Natural killer cell treated with Interleukin-12 subunit alpha and Interleukin-12 subunit beta and Interleukin-15 and Interleukin-18, amount 100 ng/mL, for 72 hours (primary cell): Measurements from ENCODE around the gene SLC9B2. TPM values are rescaled to one million over a fixed set of nuclear protein-coding genes. Genes with fewer than 3 reads are reported as not detected.

Experiments
- ATAC-seq, 2 donors: fragments of 150-1000 bp; cut with Tn5 transposase in 1 of 2; sonication (Bioruptor Pico), chemical (Tn5 transposase) in 1 of 2; 2 replicates each; pipeline ENCODE4 v1.10.0; 2021
- DNase-seq: peaks from one replicate; pipeline ENCODE4 v3.0.0; 2022; ENCODE audit warnings: low spot score
- H3K27ac Mint-ChIP-seq, 2 donors: 1 replicate in 1 of 2; 2 replicates in 1 of 2; pipeline ENCODE4 v1.8.0; 2022; ENCODE audit warnings: mixed read lengths in 2 of 2, mild to moderate bottlenecking in 1 of 2, moderate library complexity in 1 of 2
- H3K27me3 Mint-ChIP-seq, 2 donors: 1 replicate in 1 of 2; 2 replicates in 1 of 2; pipeline ENCODE4 v1.8.0; 2022; ENCODE audit warnings: mixed read lengths in 2 of 2
- H3K36me3 Mint-ChIP-seq: one replicate; pipeline ENCODE4 v1.8.0; 2022; ENCODE audit warnings: mixed read lengths
- H3K4me1 Mint-ChIP-seq, 2 donors: 1 replicate in 1 of 2; 2 replicates in 1 of 2; pipeline ENCODE4 v1.8.0; 2022; ENCODE audit warnings: low read depth in 2 of 2, mixed read lengths in 2 of 2, mild to moderate bottlenecking in 1 of 2
- H3K4me3 Mint-ChIP-seq: one replicate; pipeline ENCODE4 v1.8.0; 2022; ENCODE audit warnings: mixed read lengths
- H3K9me3 Mint-ChIP-seq: 2 replicates; pipeline ENCODE4 v1.8.0; 2022; ENCODE audit warnings: mixed read lengths
- total RNA-seq, 2 donors: library from RNA; stranded (reverse); gene quantifications; one replicate each; pipeline ENCODE4 v1.2.3, GENCODE V29; 2022

Gene SLC9B2
- total RNA-seq, 2 donors from 2014 or later: 19.6 to 46.6 TPM

GRCh38 chr4:103095080-103095479 is 18.5 kb upstream of the SLC9B2 start:
- H3K27me3 Mint-ChIP-seq: no peaks in the 10 kb centered on the region
- H3K36me3 Mint-ChIP-seq: no peaks in the 10 kb centered on the region
- DNase-seq: no peak
- H3K27ac Mint-ChIP-seq: no peak overlapping the region
- no peaks in the 10 kb centered on the region for H3K9me3 Mint-ChIP-seq
- peaks cover 24 to 34% of the 10 kb centered on the region in 2 donors for H3K4me1 Mint-ChIP-seq
- ATAC-seq: no peak
- no peak overlapping the region for H3K4me3 Mint-ChIP-seq

- peaks cover 4% of the 10 kb centered on the region for H3K36me3 Mint-ChIP-seq
- ATAC-seq (peak; percentile 62 to 65), DNase-seq (no peak)
- peaks cover 15 to 21% of the 10 kb centered on the region in 2 donors for H3K4me1 Mint-ChIP-seq
- peak overlapping the region; percentile 63 for H3K4me3 Mint-ChIP-seq
- no peaks in the 10 kb centered on the region for H3K9me3 Mint-ChIP-seq
- H3K27me3 Mint-ChIP-seq: no peaks in the 10 kb centered on the region
- H3K27ac Mint-ChIP-seq: peak overlapping the region; percentile 49 to 80
Measured at GRCh38 chr4:103092245-103092644, 15.7 kb upstream of the SLC9B2 start.

- no peaks in the 10 kb centered on the region for H3K9me3 Mint-ChIP-seq
- peak overlapping the region; percentile 49 to 80 for H3K27ac Mint-ChIP-seq
- peaks cover 4% of the 10 kb centered on the region for H3K36me3 Mint-ChIP-seq
Measured at GRCh38 chr4:103091601-103092223, 15.2 kb upstream of the SLC9B2 start.

GRCh38 chr4:103089481-103089880 is 12.9 kb upstream of the SLC9B2 start:
- Mint-ChIP-seq H3K4me3 (no peak overlapping the region), H3K27me3 (no peaks in the 10 kb centered on the region), H3K9me3 (no peaks in the 10 kb centered on the region), H3K4me1 (peaks cover 15 to 21% of the 10 kb centered on the region in 2 donors), H3K27ac (no peak overlapping the region), H3K36me3 (peaks cover 4% of the 10 kb centered on the region)
- DNase-seq (no peak), ATAC-seq (no peak)

More at GRCh38 chr4:103091601-103092223, 15.2 kb upstream of the SLC9B2 start:
- peaks cover 15 to 21% of the 10 kb centered on the region in 2 donors for H3K4me1 Mint-ChIP-seq
- DNase-seq: no peak
- peak in 1 of 2 donors; percentile 42 for ATAC-seq
- H3K4me3 Mint-ChIP-seq: peak overlapping the region; percentile 63
- no peaks in the 10 kb centered on the region for H3K27me3 Mint-ChIP-seq

GRCh38 chr4:103086551-103086950 is 10.0 kb upstream of the SLC9B2 start:
- ATAC-seq (no peak), DNase-seq (no peak)
- Mint-ChIP-seq H3K9me3 (no peaks in the 10 kb centered on the region), H3K27ac (no peak overlapping the region), H3K27me3 (no peaks in the 10 kb centered on the region), H3K4me3 (no peak overlapping the region), H3K36me3 (peaks cover 8% of the 10 kb centered on the region), H3K4me1 (peaks cover 2 to 3% of the 10 kb centered on the region in 2 donors)

GRCh38 chr4:103085555-103086196 is 9.1 kb upstream of the SLC9B2 start:
- H3K27me3 Mint-ChIP-seq: no peaks in the 10 kb centered on the region
- H3K36me3 Mint-ChIP-seq: peaks cover 10% of the 10 kb centered on the region
- no peaks in the 10 kb centered on the region for H3K4me1 Mint-ChIP-seq
- no peak overlapping the region for H3K27ac Mint-ChIP-seq
- ATAC-seq: no peak
- no peak for DNase-seq
- H3K9me3 Mint-ChIP-seq: no peaks in the 10 kb centered on the region
- H3K4me3 Mint-ChIP-seq: no peak overlapping the region

- DNase-seq (no peak), ATAC-seq (no peak)
- Mint-ChIP-seq H3K36me3 (peaks cover 9% of the 10 kb centered on the region), H3K27ac (no peak overlapping the region), H3K27me3 (no peaks in the 10 kb centered on the region), H3K9me3 (no peaks in the 10 kb centered on the region), H3K4me3 (no peak overlapping the region), H3K4me1 (peaks cover 19 to 25% of the 10 kb centered on the region in 2 donors)
Measured at GRCh38 chr4:103079621-103080020, 3.1 kb upstream of the SLC9B2 start.

- Mint-ChIP-seq H3K4me3 (peak overlapping the region; percentile 94), H3K27ac (peak overlapping the region; percentile 95 to 97), H3K9me3 (no peaks in the 10 kb centered on the region), H3K4me1 (peaks cover 20 to 27% of the 10 kb centered on the region in 2 donors), H3K36me3 (peaks cover 4% of the 10 kb centered on the region), H3K27me3 (no peaks in the 10 kb centered on the region)
- ATAC-seq (peak; percentile 83 to 88), DNase-seq (peak; percentile 74)
Measured at GRCh38 chr4:103075894-103076746, 441 bp downstream of the SLC9B2 start.

GRCh38 chr4:103075435-103075893 is 1.1 kb downstream of the SLC9B2 start:
- no peak for ATAC-seq
- H3K4me1 Mint-ChIP-seq: peaks cover 20 to 31% of the 10 kb centered on the region in 2 donors
- peaks cover 4% of the 10 kb centered on the region for H3K36me3 Mint-ChIP-seq

GRCh38 chr4:103074744-103075434 is 1.7 kb downstream of the SLC9B2 start:
- Mint-ChIP-seq H3K36me3 (peaks cover 4% of the 10 kb centered on the region), H3K27ac (peak overlapping the region; percentile 95 to 97), H3K4me1 (peaks cover 20 to 31% of the 10 kb centered on the region in 2 donors), H3K27me3 (no peaks in the 10 kb centered on the region), H3K9me3 (no peaks in the 10 kb centered on the region), H3K4me3 (peak overlapping the region; percentile 94)
- no peak for ATAC-seq
- DNase-seq: no peak

More at GRCh38 chr4:103075435-103075893, 1.1 kb downstream of the SLC9B2 start:
- Mint-ChIP-seq H3K9me3 (no peaks in the 10 kb centered on the region), H3K27me3 (no peaks in the 10 kb centered on the region), H3K4me3 (peak overlapping the region; percentile 94), H3K27ac (peak overlapping the region; percentile 95 to 97)
- DNase-seq: no peak

GRCh38 chr4:103073792-103074438 is 2.6 kb downstream of the SLC9B2 start:
- Mint-ChIP-seq H3K4me3 (peak overlapping the region; percentile 32), H3K4me1 (peaks cover 20 to 31% of the 10 kb centered on the region in 2 donors), H3K27me3 (no peaks in the 10 kb centered on the region), H3K9me3 (no peaks in the 10 kb centered on the region), H3K36me3 (peaks cover 4% of the 10 kb centered on the region), H3K27ac (no peak overlapping the region)
- ATAC-seq (no peak), DNase-seq (no peak)

GRCh38 chr4:103067841-103068547 is 8.6 kb downstream of the SLC9B2 start:
- no peaks in the 10 kb centered on the region for H3K9me3 Mint-ChIP-seq
- ATAC-seq: no peak
- H3K4me3 Mint-ChIP-seq: no peak overlapping the region
- no peaks in the 10 kb centered on the region for H3K27me3 Mint-ChIP-seq
- DNase-seq: no peak
- H3K36me3 Mint-ChIP-seq: peaks cover 9% of the 10 kb centered on the region
- H3K4me1 Mint-ChIP-seq: peaks cover 0 to 4% of the 10 kb centered on the region in 2 donors
- no peak overlapping the region for H3K27ac Mint-ChIP-seq
